Stimulated activated CD4-positive, alpha-beta T cell treated with anti-CD3 and anti-CD28 coated beads, Interleukin-4, amount 100 ng/mL, for 1 hour (primary cell): ENCODE data around the gene NEIL1.
A peak's percentile ranks its signal among the peaks of the same experiment; 100 is the strongest.
"Not testable (repeated sequence)": the region's sequence is repeated elsewhere in the genome, so short reads cannot be mapped to it uniquely, and the experiment has no call there.

ENCODE experiments used
- DNase-seq: peaks from one replicate; pipeline ENCODE4 v3.0.0-alpha.2; 2020

Gene NEIL1

GRCh38 chr15:75335313-75335704 lies 11.5 kb upstream of the NEIL1 start:
- no peak for DNase-seq

- peak; percentile 83 for DNase-seq
These were observed 11.0 kb upstream of the NEIL1 start, which contains the start of gene COMMD4 for GRCh38 chr15:75335705-75336355. TSS of gene COMMD4 (plus strand) at chr15:75336063. CDS start at chr15:75336090, 27 bp downstream.

GRCh38 chr15:75338661-75339240 lies 8.1 kb upstream of the NEIL1 start:
- DNase-seq, result no peak

- no peak for DNase-seq
These were observed 7.2 kb upstream of the NEIL1 start for GRCh38 chr15:75339531-75340240.

GRCh38 chr15:75342221-75342620 lies 4.6 kb upstream of the NEIL1 start:
- DNase-seq, result no peak

- DNase-seq, result not testable (repeated sequence)
These were observed 2.9 kb upstream of the NEIL1 start for GRCh38 chr15:75343953-75344352.

GRCh38 chr15:75347222-75348033 lies 589 bp downstream of the NEIL1 start:
- DNase-seq, result peak; percentile 56

GRCh38 chr15:75348034-75348561 lies 1.3 kb downstream of the NEIL1 start:
- DNase-seq, result no peak

GRCh38 chr15:75348562-75349350 lies 1.9 kb downstream of the NEIL1 start:
- DNase-seq, result no peak

GRCh38 chr15:75349351-75349669 lies 2.5 kb downstream of the NEIL1 start:
- DNase-seq, result not testable (repeated sequence)

- DNase-seq, result no peak
These were observed 3.2 kb downstream of the NEIL1 start for GRCh38 chr15:75349851-75350588.

- DNase-seq, result no peak
These were observed 3.9 kb downstream of the NEIL1 start for GRCh38 chr15:75350601-75351361.

GRCh38 chr15:75352186-75353080 lies 5.6 kb downstream of the NEIL1 start:
- DNase-seq, result no peak

- no peak for DNase-seq
These were observed 6.8 kb downstream of the NEIL1 start for GRCh38 chr15:75353604-75354003.

GRCh38 chr15:75354454-75354853 lies 7.6 kb downstream of the NEIL1 start:
- no peak for DNase-seq

- no peak for DNase-seq
These were observed 8.5 kb downstream of the NEIL1 start for GRCh38 chr15:75355369-75355768.

- DNase-seq, result no peak
These were observed 9.2 kb downstream of the NEIL1 start for GRCh38 chr15:75356006-75356405.

GRCh38 chr15:75356517-75356916 lies 9.7 kb downstream of the NEIL1 start:
- no peak for DNase-seq

GRCh38 chr15:75357976-75358673 lies 11.3 kb downstream of the NEIL1 start:
- DNase-seq, result no peak
